Hepatocyte (in vitro differentiated cells): ENCODE measurements around the gene IL34. TPM values are rescaled to one million over a fixed set of nuclear protein-coding genes. Genes with fewer than 3 reads are reported as not detected.

Experiments used
- DNase-seq: peaks from one replicate; pipeline ENCODE4 v3.0.0-alpha.2; 2016; ENCODE audit warnings: low spot score
- H2AFZ ChIP-seq: fragments of 200-600 bp; sonication (generic); 2 replicates; pipeline ENCODE4 v1.6.0; 2016; ENCODE audit warnings: antibody characterized with exemption, mild to moderate bottlenecking
- H3K27ac ChIP-seq: fragments of 200-600 bp; sonication (generic); 2 replicates; pipeline ENCODE4 v1.5.1; 2016; ENCODE audit warnings: mild to moderate bottlenecking
- H3K27me3 ChIP-seq: fragments of 200-600 bp; sonication (generic); 2 replicates; pipeline ENCODE4 v1.6.1; 2016
- H3K36me3 ChIP-seq: fragments of 200-600 bp; sonication (generic); replicated peaks from 2 replicates; pipeline ENCODE4 v1.5.1; 2016; ENCODE audit warnings: low read depth; ENCODE audit not compliant: insufficient read depth
- H3K4me1 ChIP-seq: fragments of 200-600 bp; sonication (generic); 2 replicates; pipeline ENCODE4 v1.5.1; 2016; ENCODE audit warnings: mild to moderate bottlenecking, moderate library complexity; ENCODE audit not compliant: insufficient read depth
- H3K4me2 ChIP-seq: fragments of 200-600 bp; sonication (generic); 2 replicates; pipeline ENCODE4 v1.6.0; 2016
- H3K4me3 ChIP-seq: fragments of 200-600 bp; sonication (generic); 2 replicates; pipeline ENCODE4 v1.5.1; 2016; ENCODE audit warnings: mild to moderate bottlenecking
- H3K79me2 ChIP-seq: fragments of 200-600 bp; sonication (generic); 2 replicates; pipeline ENCODE4 v1.6.0; 2017; ENCODE audit warnings: mild to moderate bottlenecking
- H3K9me2 ChIP-seq: fragments of 200-600 bp; sonication (generic); replicated peaks from 2 replicates; pipeline ENCODE4 v1.6.0; 2017; ENCODE audit warnings: mild to moderate bottlenecking; ENCODE audit not compliant: insufficient read depth
- H3K9me3 ChIP-seq: fragments of 200-600 bp; sonication (generic); 2 replicates; pipeline ENCODE4 v1.5.1; 2016; ENCODE audit warnings: low read depth, mild to moderate bottlenecking
- H4K20me1 ChIP-seq: fragments of 200-600 bp; sonication (generic); 2 replicates; pipeline ENCODE4 v1.6.0; 2016; ENCODE audit warnings: mild to moderate bottlenecking; ENCODE audit not compliant: insufficient read depth, poor library complexity, severe bottlenecking
- CTCF ChIP-seq: fragments of 200-600 bp; sonication (generic); IDR thresholded peaks from 2 replicates; pipeline ENCODE4 v1.5.1; 2016; ENCODE audit warnings: antibody characterized with exemption, mild to moderate bottlenecking; ENCODE audit not compliant: poor library complexity
- EZH2 ChIP-seq: fragments of 200-600 bp; sonication (generic); IDR thresholded peaks from 2 replicates; pipeline ENCODE4 v1.6.1; 2016; ENCODE audit warnings: antibody characterized with exemption, mild to moderate bottlenecking, borderline replicate concordance
- EZH2phosphoT487 ChIP-seq: fragments of 200-600 bp; sonication (generic); IDR thresholded peaks from one replicate; pipeline ENCODE4 v1.6.1; 2018; ENCODE audit warnings: antibody characterized with exemption, mild to moderate bottlenecking, low read depth, moderate library complexity; ENCODE audit not compliant: unreplicated experiment, severe bottlenecking
- WGBS: methylation state at CpG from one replicate; pipeline ENCODE4 v1.1.6; 2016; ENCODE audit warnings: low lambda C conversion rate; ENCODE audit errors: missing lambda C conversion rate; 5-methylcytosine and 5-hydroxymethylcytosine counted together
- polyA plus RNA-seq: library from polyadenylated mRNA; unstranded; fragments of >200 nt; fragmentation: Nextera tagmentation; extraction: Ambion mirVana; gene quantifications from 2 replicates; pipeline ENCODE4 v1.2.1, GENCODE V29; 2016
- total RNA-seq: library from RNA; depleted of rRNA; stranded (reverse); fragments of >200 nt; gene quantifications from 2 replicates; pipeline ENCODE4 v1.2.3, GENCODE V29; 2014

IL34 gene
- total and polyA plus RNA-seq, 2 experiments from 2014 or later = 0.48 to 2.2 TPM

GRCh38 chr16:70699696-70700095, 53.3 kb downstream of the IL34 start:
- Histone ChIP-seq H3K36me3 (no peaks in the 10 kb centered on the region), H3K4me3 (no peak overlapping the region), H3K27ac (no peak overlapping the region), H3K79me2 (no peaks in the 10 kb centered on the region), H3K4me2 (no peak overlapping the region), H4K20me1 (no peaks in the 10 kb centered on the region), H3K9me2 (no peaks in the 10 kb centered on the region), H3K27me3 (no peaks in the 10 kb centered on the region), H3K9me3 (no peaks in the 10 kb centered on the region), H3K4me1 (peaks cover 34% of the 10 kb centered on the region), H2AFZ (no peak overlapping the region)
- no peak for TF ChIP-seq EZH2phosphoT487
- no peak for DNase-seq
- 98% methylated on average over 16 of the region's 17 CpGs for WGBS

GRCh38 chr16:70700101-70701020, 54.0 kb downstream of the IL34 start:
- H3K36me3 ChIP-seq = no peaks in the 10 kb centered on the region
- H3K27me3 ChIP-seq = no peaks in the 10 kb centered on the region
- no peaks in the 10 kb centered on the region for H3K79me2 ChIP-seq
- no peak overlapping the region for H3K4me3 ChIP-seq
- 92% methylated on average over 29 of the region's 30 CpGs for WGBS
- H3K4me2 ChIP-seq = no peak overlapping the region
- no peaks in the 10 kb centered on the region for H3K9me3 ChIP-seq
- H2AFZ ChIP-seq = no peak overlapping the region
- peaks cover 33% of the 10 kb centered on the region for H3K4me1 ChIP-seq
- no peaks in the 10 kb centered on the region for H4K20me1 ChIP-seq
- no peak for TF ChIP-seq EZH2phosphoT487
- no peak for TF ChIP-seq EZH2
- TF ChIP-seq CTCF = no peak
- H3K27ac ChIP-seq = no peak overlapping the region
- DNase-seq = no peak
- H3K9me2 ChIP-seq = no peaks in the 10 kb centered on the region

GRCh38 chr16:70701036-70701435, 54.7 kb downstream of the IL34 start:
- H2AFZ ChIP-seq = no peak overlapping the region
- H4K20me1 ChIP-seq = no peaks in the 10 kb centered on the region
- TF ChIP-seq CTCF = no peak
- TF ChIP-seq EZH2 = no peak
- no peak for TF ChIP-seq EZH2phosphoT487
- no peak for DNase-seq
- H3K4me2 ChIP-seq = no peak overlapping the region
- H3K27ac ChIP-seq = no peak overlapping the region
- H3K9me3 ChIP-seq = no peaks in the 10 kb centered on the region
- peaks cover 27% of the 10 kb centered on the region for H3K4me1 ChIP-seq
- 84% methylated on average over 3 of the region's 3 CpGs for WGBS
- no peaks in the 10 kb centered on the region for H3K9me2 ChIP-seq
- H3K79me2 ChIP-seq = no peaks in the 10 kb centered on the region
- H3K36me3 ChIP-seq = no peaks in the 10 kb centered on the region
- no peak overlapping the region for H3K4me3 ChIP-seq
- H3K27me3 ChIP-seq = no peaks in the 10 kb centered on the region

GRCh38 chr16:70701596-70701995, 55.2 kb downstream of the IL34 start:
- DNase-seq = no peak
- no peak overlapping the region for H3K4me3 ChIP-seq
- H3K79me2 ChIP-seq = no peaks in the 10 kb centered on the region
- H3K27ac ChIP-seq = no peak overlapping the region
- no peaks in the 10 kb centered on the region for H3K36me3 ChIP-seq
- 90% methylated on average over 9 of the region's 9 CpGs for WGBS
- TF ChIP-seq EZH2 (no peak), EZH2phosphoT487 (no peak), CTCF (no peak)
- no peaks in the 10 kb centered on the region for H3K27me3 ChIP-seq
- no peaks in the 10 kb centered on the region for H4K20me1 ChIP-seq
- no peak overlapping the region for H2AFZ ChIP-seq
- no peaks in the 10 kb centered on the region for H3K9me3 ChIP-seq
- H3K4me2 ChIP-seq = no peak overlapping the region
- H3K4me1 ChIP-seq = peaks cover 28% of the 10 kb centered on the region
- H3K9me2 ChIP-seq = no peaks in the 10 kb centered on the region
